GM18907 (cell line): ENCODE results near the gene XDH.

ENCODE experiments used
- ATAC-seq: cut with Tn5 transposase; IDR thresholded peaks from one replicate; pipeline ENCODE4 v1.9.1; 2021; ENCODE audit warnings: mild to moderate bottlenecking, moderate library complexity; ENCODE audit not compliant: unreplicated experiment

XDH gene

DNA sequence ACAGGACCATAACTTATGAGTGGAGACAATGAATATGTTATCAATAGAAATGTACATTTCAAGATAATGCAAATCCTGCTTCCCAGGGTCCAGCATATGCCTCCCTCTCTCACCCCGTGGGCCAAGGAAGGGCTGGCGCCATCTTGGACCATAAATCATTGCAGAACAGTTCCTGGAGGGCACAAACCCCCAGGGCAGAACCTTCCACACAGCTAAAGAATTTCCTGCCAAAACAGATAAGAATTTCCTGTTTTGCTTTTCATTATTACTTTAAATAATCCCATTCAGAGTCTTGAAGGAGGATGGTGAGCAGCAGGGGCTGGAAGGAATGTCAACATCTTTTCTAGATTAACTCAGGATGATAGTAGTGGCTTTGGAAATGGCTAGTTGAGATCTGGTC lies 126.9 kb downstream of the XDH start:
- ATAC-seq = no peak

DNA sequence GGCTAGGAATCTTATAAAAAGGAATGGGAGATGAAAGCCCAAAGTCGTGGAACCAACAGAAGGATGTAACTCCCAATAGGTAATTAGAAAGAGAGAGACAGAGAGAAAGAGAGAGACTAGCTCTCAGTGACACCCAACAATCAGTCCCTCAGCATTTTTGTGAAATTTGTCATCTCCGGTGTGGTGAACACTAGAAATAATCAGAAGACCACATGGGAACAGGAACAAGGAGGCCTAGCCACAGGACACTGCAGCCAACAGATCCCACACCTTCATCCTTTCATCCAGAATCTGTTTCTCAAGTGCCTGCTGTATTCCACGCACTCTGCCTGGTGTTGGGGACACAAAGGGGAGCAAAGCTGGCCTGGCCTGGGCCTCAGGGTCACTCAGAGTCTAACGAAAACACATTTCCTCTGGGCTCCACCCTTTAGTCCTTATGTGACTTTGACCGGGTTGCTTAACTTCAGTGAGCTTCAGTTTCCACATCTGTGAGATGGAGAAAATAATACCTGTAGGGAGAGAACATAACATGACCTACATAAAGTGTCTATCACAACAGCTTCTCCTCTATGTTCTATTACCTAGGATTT lies 127.5 kb downstream of the XDH start:
- ATAC-seq = no peak

DNA sequence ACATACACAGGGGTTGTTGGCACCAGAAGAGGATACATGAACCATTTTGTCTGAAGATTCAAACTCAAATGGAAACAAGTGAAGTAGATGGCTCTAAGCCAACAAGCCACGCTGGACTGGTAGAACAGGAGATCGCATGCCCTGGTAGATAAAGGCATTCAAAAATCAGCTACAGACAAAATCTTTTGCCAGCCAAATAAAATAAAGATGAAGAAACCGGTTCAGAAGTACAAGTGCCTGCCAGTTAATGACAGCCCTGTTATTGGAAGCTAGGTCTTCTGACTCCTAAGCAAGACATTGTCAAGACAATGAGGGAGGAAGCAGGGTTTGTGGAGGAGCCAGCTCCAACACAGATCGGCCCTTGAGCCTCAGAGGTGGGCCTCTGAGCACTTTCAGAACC lies 128.3 kb downstream of the XDH start:
- ATAC-seq = no peak
